Hippocampal formation (tissue), 2 donors: ENCODE measurements around the gene LCMT1.
"Not testable (repeated sequence)": the region's sequence is repeated elsewhere in the genome, so short reads cannot be mapped to it uniquely, and the experiment has no call there.

Source experiments
- DNase-seq, 2 donors: peaks; one replicate each; lab custom pipeline; 2025; lab: John Stamatoyannopoulos, UW

Gene LCMT1

GRCh38 chr16:25143928-25144327 is 32.4 kb downstream of the LCMT1 start:
- DNase-seq, result no peak

GRCh38 chr16:25148568-25149215 is 37.1 kb downstream of the LCMT1 start:
- DNase-seq, result no peak

DNA sequence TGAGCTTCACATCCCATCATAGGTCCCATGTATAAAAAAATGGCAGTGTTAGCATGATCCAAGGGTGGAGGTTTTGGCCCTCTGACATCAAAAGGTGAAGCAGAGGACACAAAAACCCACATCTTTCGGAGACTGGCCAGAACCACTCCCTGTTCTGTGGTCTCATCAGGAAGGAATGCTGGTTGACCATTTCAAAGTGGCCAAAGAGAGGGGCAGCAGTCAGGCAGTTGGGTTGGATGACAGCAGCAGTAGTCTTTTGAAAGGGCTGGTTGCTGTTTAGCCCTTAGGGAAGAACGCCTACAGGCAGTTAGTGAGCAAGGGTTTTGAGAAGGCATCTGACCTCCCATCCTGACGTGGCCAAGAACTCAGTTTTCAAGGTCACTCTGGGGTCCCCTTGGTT is 40.5 kb downstream of the LCMT1 start:
- no peak for DNase-seq

- no peak for DNase-seq
These were observed 44.3 kb downstream of the LCMT1 start for GRCh38 chr16:25155553-25156460.

DNA sequence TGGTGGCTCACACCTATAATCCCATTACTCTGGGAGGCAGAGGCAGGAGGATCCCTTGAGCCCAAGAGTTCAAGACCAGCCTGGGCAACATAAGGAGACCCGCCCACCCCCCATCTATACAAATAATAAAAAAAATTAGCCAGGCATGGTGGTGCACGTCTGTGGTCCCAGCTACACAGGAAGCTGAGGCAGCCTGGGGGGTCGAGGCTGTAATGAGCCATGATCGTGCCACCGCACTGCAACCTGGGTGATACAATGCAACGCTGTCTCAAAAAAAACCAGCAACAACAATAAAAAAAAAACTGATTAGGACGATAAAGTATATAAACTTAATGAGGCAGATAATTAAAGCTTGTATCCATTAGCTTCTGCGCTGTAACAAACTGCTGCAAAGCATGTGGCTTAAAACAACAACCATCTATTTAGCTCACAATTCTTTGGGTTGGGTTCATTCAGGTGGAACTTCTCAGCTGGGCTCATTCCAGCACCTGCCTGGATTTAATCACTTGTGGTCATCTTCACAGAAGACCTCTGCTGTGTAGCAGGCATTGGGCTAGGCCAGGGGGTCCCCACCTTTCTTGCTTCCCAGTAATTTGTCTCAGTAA is 45.8 kb downstream of the LCMT1 start:
- DNase-seq, result no peak

GRCh38 chr16:25158401-25158800 is 46.9 kb downstream of the LCMT1 start:
- DNase-seq, result no peak

DNA sequence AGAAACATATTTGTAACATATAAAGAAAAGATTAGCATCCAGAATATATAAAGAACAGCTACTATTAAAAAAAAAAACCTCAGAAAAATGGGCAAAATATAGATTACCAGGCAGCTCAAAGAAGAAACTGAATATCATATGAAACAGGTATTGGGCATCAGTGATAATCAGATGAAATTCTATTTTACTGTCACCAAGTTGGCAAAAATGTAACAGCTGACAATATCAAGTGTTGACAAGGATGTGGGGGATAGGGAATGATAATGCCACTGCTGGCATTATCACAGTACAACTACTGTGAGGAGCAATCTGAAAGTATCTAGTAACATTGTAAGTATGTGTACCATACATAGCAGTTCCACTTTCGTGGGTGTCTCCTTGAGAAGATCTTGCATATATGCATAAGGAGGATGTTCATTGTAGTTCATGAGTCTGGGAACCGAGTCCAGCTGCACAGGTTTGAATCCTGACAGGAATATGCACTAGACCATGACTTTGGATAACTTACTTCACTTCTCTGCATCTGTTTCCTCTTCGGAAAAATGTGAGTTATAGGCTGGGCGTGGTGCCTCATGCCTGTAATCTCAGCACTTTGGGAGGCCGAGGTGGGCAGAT is 50.3 kb downstream of the LCMT1 start:
- DNase-seq, result no peak

- no peak for DNase-seq
These were observed 52.1 kb downstream of the LCMT1 start for GRCh38 chr16:25163683-25164082.

- DNase-seq, result no peak
These were observed 53.7 kb downstream of the LCMT1 start for GRCh38 chr16:25165284-25165683.

- DNase-seq, result not testable (repeated sequence)
These were observed 56.4 kb downstream of the LCMT1 start for GRCh38 chr16:25167920-25168319.

DNA sequence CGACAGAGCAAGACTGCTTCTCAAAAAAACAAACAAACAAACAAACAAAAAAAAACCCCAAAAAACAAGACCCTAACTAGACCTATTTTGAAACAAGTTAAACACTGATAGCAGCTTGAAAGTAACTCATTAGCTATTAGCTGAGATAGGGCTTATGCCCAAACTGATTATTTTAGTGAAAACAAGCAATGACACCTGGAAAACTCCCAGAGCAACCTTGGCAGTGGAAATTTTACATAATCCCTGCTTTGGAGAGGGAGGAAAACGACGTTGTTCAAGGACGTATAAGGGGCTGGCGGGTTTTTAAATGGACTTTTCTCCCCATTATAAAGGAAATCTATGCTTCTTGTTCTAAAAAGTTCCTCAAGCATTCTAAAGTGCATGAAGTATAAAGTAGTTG is 59.8 kb downstream of the LCMT1 start:
- DNase-seq, result no peak

DNA sequence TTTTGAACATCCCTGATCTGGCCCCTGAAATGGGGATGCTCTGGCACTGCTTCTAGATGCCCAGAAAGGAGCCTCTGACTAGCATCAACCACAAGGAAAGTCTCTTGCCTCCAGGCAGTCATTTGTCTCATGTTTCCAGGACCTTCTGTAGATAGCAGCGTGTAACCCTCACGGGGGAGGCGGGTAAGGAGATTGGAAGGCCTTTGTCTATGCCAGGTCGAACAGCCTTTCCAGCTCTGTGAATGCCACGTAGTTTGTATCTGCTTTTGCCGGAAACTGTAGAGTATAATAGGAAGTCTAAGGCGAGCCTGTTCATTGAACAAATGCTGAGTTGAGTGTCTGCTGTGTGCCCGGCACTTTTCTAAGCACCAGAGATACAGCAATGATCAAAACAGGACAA is 61.3 kb downstream of the LCMT1 start:
- DNase-seq, result no peak

DNA sequence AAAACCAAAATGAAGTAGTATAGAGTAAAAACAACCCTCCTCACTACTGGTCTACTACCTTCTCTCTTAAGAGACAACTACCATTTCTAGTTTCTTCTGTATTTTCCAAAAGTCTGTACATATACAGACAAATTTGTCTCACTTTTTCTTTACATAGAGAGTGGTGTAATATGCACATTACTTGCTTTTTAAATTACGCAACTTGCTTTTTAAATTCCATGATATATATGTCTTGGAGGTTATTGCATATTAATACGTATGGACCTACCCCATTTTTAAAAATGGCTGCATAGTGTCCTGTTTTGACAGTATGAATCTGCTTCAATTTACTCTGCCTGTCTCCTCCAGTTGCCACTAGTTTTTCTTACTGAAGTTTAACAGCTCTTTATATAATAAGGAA is 62.7 kb downstream of the LCMT1 start:
- DNase-seq, result no peak

DNA sequence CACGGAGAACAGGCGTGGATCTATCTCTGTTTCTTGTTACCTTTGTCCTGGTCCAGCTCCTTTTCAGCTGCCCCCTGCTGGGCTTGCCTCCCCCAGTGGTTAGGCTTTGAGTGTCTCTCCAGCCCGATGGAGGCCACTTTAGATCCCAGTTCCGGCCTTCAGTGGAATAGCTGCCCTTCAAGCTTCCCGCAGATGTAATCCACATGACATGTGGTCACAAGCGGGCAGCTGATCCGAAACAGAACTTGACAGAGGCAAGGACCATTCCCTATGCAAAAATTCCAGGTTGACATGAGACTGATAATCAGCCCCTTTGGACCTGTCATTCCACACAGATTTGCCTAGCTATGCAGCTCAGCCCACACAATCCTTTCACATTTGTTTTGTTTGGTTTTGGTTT is 64.6 kb downstream of the LCMT1 start:
- DNase-seq, result no peak

DNA sequence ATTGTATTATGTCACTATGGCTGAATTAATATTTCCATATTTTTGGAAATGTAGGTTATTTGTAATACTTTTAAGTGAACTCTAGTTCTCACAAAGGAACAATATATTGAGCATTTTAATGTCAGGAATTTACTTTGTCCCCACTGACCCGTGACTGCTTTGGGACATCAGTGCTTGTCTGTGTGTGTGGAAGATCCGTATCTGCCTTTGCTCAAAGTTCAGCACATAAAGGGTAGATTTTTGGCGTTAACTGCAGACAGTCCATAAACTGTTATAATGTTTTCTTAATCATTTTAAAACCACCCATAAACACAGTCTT is 65.9 kb downstream of the LCMT1 start:
- DNase-seq, result no peak

- no peak for DNase-seq
These were observed 66.5 kb downstream of the LCMT1 start for GRCh38 chr16:25177831-25178688.

- not testable (repeated sequence) for DNase-seq
These were observed 69.7 kb downstream of the LCMT1 start for GRCh38 chr16:25181236-25181635.

DNA sequence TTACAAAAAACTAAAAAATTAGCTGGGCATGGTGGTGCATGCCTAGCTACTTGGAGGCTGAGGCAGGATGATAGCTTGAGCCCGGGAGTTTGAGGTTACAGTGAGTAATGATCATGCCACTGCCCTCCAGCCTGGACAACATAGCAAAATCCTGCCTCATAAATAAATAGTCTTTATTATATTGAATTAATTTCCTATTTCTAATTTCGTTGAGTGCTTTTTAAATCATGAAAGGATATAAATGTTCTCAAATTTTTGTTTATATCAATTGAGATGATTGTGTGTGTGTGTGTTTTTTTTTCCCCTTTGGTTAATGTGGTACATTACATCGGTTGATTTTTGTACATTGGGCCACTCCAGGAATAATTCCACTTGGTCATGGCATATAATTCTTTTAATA is 73.2 kb downstream of the LCMT1 start:
- no peak for DNase-seq

DNA sequence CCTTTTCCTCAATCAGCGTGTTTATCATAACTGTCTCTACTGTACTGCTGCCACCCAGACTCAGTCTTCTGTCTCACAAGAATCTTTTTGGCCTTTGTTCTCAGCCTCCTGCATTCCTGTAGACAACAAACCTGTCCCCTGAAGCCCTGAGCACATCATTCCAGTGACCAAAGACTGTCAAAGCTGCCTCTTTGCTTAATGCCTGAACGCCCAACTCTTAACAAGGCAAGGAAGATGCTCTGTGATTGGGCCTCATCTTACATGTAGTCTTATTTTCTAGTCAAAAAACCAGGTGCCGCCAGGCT is 75.9 kb downstream of the LCMT1 start:
- no peak for DNase-seq

- DNase-seq, result no peak
These were observed 77.8 kb downstream of the LCMT1 start for GRCh38 chr16:25189305-25189704.

DNA sequence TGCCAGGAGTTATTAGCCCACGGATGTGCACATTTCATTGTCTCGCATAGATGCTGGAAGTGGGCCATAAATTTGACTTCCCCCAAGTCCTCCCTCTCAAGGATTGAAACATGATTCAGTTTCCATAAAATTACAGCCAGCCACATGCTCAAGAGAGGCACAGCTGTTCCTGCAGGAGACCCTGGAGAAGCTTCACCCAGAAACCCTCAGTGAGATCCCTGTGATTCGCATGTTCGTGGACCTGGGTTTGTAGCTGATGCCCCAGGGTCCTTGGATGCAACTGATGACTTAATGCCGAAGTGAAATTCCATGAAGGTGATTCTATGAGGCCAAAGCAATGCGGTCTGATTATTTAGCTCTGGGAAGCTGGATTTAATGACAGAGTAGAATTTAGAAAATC is 80.6 kb downstream of the LCMT1 start:
- no peak for DNase-seq

DNA sequence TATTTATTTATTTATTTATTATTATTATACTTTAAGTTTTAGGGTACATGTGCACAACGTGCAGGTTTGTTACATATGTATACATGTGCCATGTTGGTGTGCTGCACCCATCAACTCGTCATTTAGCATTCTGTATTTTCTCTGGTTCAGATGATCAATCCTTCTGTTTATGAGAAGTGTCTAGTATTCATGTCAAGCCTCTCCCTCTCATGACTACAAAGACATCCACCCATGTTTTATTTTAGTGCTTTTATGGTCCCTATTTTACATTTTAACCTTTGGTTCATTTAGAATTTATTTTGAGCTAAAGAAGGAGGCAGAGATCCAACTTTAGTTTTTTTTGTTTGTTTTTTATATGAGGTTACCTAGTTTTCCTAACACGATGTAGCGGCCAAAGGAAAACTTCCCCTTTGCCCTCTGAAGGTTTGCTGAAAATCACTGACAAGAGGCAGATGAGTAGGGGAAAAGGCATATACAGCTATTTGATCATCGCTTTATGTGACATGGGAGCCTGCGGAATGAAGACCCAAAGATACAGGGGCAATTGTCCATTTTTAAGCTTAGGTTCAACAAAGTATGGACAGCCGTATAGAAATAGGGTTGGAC is 82.8 kb downstream of the LCMT1 start:
- DNase-seq, result no peak
